Measurements from ENCODE around the gene TEC.

GRCh38 chr4:48172651-48173050, 97.0 kb downstream of the TEC start:
- TF ChIP-seq EZH2 (IDR thresholded peaks at IDR 0.05; ENCODE audit: insufficient read depth, poor library complexity, severe bottlenecking) (no peak), EZH2phosphoT487 (IDR thresholded peaks at IDR 0.05; ENCODE audit: insufficient read depth, low read depth) (no peak)
